Fibroblast of peridontal ligament (primary cell): ENCODE data around the gene RFX4.

Experiments
- DNase-seq: peaks from one replicate; pipeline ENCODE4 v3.0.0-alpha.2; 2010; ENCODE audit errors: extremely low read depth

Gene RFX4

DNA sequence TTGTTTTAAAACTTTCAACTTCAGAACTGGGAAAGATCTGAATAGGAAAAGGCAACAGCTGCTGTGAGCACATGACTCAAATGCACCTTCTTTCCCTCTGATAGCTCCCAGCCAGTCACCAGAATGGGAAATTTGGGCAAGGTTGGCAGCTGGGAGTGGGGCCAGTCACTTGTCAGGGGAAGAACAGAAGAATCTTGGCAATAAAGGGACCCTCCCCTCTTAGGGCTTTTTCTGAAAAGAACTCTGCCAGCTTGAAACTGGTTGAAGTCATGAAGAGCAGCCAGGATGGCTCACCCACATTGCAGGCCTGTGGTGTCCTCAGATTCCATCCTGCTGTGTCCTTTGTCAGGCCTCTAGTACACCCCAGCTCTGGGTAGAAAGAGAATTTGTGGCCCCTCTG lies 181.4 kb downstream of the RFX4 start:
- DNase-seq, result no peak

DNA sequence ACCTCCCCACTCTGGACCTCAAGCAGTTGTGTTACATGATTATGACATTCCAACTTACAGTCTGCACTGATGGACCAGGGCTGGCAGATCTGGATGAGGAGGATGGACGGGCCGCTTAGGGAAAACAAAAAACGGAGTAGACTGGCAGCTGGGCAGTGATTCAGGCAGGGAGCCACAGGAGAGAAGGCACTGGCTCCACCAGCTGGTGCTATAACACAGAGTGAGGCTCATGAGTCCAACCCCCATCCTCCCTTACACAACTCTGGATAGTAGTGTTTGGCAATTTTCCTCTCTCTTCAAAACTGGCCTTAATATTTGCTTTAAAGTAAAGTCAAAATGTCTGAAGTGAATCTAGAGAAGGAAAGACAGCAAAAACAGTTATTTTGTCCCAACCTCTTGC lies 181.9 kb downstream of the RFX4 start:
- DNase-seq, result no peak

DNA sequence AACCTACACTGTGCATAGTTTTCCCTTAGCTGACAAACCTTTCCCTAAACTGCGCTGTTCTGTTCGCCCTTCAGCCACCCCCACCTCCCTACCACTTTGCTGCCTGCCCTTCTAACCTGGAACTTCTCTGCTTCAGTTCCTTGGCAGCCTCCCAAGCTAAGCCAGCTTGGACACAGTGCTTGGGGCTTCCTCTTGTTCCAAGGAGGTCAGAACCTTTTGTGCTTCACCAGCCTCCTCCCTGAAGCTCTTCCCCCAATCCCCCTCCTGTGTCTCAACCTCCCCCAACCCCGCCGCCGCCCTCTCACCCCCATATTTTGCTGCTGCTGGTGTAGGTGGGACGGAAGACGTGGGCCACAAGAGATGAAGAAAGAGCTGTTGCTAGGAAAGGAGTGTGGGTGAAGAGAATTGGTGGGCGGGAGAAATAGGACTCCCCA lies 183.6 kb downstream of the RFX4 start:
- no peak for DNase-seq

DNA sequence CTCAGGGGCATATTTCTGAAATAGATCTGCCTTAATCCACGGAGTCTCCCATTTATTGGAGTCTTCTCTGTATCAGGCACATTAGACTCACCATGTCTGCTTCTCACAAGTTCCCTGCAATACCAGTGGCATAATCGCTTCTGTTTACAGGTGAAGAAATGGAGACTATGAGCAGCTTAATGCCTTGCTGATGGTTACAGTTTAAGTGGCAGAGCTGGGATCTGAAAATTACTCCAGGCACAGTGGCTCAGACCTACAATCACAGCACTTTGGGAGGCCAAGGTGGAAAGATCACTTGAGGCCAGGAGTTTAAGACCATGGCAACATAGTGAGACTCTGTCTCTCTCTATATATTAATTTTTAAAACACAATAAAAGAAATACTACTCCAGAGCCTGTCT lies 184.4 kb downstream of the RFX4 start:
- DNase-seq, result no peak

DNA sequence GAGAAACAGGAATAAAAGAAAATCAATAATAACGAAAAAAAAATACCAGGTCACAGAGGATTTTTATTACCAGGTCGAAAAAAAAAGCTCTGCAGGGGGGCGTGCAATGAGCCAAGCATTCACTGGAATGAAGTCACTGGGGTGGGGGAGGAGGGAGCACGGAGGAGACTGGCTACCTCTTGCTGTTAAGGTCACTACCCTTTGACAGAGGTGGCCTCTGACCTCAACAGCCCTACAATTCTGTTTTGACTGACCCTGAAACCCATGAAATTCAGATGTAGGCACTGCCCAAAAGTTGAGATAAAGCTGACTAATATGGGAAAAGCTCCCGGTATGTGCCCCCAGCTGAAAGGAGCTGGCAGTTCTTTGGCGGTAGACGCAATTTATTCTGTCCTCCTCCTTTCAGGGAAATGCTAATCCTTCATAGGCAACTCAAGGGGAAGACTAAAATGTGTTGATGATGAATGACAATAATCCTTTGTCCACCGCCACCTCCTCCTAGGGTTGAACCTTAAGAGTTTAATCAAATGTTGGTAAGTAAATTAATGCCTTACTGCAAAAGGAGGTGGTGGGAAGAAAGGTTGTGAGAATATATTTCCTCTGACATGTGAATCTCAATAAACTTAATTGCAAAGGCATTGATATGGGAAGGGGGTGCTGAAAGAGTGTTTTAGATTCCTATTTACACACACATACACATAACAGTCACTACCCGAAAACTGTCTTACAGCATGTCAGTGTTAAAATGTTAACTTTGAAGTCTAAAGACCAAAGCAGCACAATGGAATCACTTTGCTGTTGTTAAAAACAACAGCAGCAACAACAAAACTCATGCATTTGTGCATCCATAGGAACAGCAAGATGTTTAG lies 185.4 kb downstream of the RFX4 start:
- DNase-seq, result no peak

DNA sequence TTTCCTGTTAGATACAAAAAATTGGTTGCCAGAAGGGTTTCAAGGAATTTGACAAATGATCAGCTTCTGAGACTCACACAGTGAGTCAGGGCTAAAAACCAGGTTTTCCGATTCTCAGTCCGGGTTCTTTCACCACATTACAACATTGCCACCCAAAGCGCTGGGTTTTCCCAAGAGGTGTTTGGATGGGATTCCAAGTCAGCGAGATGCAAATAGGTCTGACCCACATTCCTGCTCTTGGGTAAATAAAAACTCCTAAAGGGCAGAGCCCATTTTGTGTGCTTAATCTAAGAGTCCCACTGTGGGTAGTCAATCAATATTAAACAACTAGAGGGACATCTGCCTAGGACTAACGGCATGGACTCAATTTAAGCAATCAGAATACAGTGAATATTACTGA lies 186.3 kb downstream of the RFX4 start:
- DNase-seq, result no peak

DNA sequence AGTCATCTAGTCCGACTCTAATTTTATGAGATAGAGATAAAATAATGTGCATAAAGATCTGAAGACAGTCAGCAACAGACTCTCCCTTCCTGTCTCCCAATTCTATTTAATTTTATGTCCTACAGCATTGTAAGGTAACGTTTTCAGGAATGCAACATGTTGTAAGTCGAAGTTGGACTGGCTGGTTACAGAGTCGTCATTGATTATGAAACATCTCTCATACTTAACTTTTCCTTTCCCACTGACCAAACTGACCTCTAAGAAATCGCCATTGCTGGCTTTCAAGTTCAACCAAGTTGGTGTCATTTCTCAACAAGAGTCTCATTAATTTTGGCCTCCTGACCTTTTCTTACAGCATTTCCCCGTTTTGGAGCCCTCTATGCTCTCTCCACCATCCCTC lies 186.7 kb downstream of the RFX4 start:
- no peak for DNase-seq

DNA sequence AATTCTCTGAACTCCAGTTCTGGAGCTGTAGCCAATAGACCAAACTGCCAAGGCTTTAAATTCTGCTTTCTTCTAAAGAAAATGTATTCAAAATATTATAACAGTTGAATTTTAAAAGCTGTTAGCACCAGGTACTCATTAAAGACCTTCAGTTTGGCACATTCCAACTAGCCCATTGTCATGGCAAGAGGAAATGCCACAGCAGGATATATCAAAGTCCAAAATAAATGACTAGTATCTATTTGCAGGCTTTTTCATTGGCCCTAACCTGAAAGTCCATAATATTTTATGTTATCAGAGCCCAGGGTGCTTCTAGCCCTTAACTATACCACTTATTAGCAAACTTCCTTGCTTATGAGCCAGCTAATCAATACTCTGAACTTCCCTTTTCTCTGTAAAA lies 188.6 kb downstream of the RFX4 start:
- no peak for DNase-seq

DNA sequence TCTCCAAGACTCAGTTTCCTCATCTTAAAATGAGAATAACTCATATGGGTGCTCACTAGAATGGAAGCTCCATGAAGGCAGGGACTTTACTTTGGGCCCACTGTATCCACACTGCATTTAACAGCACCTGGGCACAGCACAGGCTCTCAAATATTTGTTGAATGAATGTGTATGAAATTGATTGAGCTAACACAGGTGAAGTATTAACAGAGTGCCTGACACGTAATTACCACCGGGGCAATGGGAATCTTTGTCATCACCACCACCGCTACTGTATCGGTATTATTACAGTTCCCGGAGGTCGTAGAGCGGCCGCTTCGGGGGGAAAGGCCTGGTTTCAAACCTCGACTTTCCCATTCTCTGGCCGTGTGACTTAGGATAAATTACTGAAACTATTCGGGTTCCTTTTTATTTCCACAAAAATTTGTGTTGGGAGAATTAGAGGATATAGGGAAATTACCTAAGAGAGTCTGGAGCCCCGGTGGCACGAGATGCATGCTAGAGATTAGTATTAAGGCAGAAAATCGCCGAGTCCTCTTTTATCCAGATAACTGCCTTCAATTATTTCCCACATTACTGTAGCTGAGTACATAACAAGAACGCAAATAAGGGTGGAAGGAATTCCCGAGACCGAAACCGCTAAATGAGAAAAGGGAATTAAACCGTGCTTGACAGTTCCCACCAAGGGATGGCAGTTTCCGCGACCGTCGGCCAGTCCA lies 190.6 kb downstream of the RFX4 start:
- no peak for DNase-seq

DNA sequence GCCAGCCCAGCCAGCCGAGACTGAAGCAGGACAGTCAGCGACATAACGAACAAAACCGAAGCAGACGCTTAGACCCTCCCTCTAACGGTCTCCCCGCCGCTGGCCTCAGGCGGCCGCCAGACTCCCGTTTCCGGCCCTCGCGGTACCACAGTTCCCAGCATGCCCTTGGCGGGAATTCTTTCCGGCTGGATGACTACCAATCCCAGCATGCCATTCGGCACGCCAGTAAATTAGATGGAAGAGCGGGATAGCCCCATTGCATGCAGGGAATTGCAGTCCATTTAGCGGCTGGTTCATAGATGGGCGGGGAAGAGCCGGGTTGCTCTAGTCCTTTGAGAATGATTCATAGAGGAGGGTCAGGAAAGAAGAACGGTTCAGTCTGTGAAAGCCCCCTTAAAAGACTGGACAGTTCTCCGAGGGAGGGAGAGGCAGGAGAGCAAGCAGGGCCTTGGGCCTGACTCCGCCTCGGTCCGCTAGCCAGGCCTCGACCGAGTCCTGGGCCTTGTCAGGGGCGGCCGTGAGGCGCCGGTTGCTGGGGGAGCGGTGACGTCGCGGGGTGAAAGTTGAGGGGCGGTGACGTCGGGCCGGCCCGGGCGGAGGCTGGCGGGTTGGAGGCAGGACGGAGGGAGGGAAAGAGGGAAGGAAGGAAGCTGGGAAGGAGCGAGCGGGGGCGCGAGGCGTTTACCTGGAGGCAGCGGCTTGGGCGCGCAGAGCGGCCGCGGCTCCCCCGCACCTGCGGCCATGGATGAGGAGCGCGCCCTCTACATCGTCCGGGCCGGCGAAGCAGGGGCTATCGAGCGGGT lies 191.4 kb downstream of the RFX4 start, which contains the start of gene RIC8B:
Gene RIC8B, plus strand, starts transcription at position 678 of the 803 bp plus-strand sequence. Its CDS starts 64 bp downstream, at position 742.
- DNase-seq, result peak; percentile 99

DNA sequence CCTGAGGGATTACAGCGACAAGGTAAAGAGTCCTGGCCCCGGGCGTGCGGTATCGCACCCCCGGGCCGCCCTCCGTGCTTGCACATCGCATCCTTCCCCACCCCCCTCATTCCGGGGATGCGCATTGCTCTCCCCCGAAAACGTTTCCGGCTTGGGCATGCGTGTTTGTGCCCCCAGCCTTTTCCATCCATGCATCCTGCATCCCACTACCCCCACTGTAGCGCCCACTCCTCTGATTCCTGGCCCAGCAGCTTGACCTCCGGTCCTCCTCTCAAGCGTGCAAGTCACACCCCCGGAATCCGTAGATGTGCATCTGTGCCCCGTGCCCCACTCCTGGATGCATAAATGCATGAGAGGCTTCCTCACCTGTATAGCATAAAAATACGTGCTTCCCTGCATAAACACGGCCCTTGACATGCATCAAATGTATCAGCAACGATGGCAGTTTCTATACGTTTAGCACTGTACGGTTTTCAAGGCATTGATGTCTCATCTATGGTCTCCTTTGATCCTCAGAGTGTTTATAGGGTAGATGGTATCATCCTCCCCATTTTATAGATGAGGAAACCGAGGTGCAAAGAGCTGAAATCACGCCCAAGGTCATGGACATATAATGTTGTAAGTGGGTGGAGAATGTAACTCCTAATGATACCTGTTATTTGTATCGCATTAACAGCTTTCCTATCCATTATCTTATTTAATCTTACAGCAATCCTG lies 192.2 kb downstream of the RFX4 start:
- DNase-seq, result no peak

DNA sequence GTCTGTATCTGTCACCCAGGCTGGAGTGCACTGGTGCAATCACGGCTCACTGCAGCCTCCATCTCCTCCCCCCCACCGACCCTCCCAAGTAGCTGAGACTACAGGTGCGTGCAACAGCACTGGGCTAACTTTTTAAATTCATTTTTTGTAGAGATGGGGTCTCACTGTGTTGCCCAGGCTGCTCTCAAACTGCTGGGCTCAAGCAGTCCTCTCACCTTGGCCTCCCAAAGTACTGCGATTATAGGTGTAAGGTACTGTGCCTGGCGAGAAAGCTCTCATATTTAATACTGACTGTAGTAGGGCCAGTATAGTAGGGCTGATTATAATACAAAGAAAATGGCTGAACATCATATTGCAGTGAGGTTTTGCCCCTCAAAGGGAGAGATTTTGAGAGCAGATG lies 194.1 kb downstream of the RFX4 start:
- DNase-seq, result no peak

DNA sequence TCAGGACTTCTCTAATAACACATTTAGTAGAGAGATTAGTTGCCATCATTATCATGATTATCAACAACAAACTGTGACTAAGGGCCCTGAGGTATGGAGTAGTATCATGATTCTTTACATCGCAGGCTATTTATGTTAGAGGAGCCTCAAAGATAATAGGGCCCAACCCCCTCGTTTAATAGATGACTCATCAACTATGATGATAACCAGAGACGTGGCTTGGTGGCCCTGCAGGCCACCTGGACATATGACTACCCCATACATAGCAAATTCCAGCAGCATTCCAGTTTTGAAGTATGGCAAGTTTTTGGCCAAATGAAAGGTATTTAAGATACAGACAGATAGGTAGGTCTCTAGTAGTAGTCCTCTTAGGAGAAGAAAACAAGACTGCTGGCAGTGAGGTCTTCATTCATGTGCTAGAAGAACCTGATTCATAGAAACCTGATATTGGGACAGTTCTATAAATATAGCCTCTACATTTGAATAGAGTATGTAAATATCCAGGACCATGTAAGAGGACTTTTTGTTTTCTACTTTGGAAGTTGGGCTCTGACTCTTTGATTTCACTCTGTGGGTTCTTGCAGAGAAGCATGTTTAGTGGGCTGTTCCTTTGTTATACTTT lies 197.3 kb downstream of the RFX4 start:
- no peak for DNase-seq

DNA sequence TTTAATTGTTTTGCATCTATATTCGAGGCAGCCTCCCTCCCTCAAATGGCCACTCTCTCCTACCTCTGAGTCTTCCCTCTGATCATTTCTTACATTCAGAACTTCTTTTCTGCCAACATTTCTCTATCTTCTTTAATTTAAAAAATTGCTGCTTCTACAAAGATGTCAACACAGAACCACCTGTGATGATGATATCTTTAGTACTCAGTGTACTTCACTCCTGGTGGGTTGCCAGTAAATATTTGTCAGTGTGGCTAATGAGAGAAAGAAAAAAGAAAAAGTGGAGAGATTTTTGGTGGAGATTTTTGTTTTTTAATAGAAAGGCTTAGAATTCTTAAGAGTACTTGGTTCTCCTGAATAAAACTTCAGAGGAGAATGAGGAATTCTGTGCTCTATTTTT lies 199.8 kb downstream of the RFX4 start:
- no peak for DNase-seq

DNA sequence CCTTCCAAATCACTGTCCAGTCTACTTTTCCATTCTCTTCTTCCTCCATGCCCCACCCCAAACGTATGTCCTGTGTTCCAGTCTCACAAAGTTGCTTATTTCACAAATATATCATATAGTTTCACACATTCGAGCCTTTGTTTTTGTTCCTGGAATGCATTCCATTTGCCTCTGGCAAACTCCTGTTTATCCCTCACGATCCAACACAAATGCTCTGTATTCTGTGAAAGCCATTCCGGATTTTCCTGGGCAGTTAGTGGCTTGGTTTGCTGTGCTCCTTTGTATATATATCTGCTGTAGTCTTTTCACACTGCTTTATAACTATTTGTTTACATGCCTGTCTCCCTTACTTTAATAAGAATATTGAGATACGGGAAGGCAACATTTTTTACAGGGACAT lies 200.7 kb downstream of the RFX4 start:
- no peak for DNase-seq

DNA sequence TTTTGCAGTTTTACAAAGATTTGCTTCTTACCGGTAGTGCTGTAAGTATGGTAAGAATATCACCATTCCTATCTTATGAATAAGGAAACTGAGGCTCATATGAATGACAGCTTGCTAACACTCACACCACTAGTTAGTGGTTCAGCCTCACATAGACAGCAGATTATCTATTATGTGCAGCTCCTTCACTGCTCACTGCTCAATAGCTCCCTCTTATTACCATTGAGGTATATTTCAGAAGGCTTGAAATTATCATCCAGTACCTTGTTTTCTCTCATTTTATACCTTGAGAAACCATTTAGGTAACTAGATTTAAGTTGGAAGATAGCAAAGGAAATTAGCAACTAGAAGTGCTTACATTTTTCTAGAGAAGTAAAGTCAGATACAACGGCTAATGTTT lies 207.2 kb downstream of the RFX4 start:
- DNase-seq, result no peak

DNA sequence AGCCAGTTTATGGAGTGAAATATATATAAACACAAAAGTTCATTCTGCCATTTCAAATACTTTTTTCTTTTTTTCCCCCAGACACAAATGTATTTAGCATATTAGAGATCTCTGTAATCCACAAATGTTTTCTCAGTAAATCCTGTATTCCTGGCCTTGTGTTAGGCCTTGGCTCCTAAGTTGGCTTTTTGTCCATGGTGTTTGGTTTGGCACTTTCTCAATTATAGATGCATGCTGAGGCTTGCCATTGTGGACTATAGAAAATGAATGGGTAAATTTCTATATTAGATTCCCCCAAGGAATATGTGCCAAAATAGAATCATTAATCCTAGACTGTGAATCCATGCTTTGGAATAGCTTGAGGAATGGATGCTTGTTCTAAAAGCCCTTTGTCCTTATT lies 208.7 kb downstream of the RFX4 start:
- no peak for DNase-seq

DNA sequence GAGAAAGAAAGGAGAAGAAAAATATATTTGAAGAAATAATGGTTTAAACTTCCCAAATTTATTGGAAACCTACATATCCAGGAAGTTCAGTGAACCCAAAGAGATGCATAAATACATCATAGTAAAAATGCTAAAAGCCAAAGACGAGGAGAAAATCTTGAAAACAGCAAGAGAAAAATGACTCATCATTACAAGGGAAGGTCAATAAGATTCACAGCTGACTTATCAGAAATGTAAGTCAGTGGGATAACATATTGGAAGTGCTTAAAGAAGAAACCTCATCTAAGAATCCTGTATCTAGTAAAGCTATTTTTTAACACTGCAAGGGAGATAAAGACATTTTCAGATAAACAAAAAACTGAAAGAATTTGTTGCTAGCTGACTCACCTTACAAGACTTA lies 211.6 kb downstream of the RFX4 start:
- DNase-seq, result no peak

DNA sequence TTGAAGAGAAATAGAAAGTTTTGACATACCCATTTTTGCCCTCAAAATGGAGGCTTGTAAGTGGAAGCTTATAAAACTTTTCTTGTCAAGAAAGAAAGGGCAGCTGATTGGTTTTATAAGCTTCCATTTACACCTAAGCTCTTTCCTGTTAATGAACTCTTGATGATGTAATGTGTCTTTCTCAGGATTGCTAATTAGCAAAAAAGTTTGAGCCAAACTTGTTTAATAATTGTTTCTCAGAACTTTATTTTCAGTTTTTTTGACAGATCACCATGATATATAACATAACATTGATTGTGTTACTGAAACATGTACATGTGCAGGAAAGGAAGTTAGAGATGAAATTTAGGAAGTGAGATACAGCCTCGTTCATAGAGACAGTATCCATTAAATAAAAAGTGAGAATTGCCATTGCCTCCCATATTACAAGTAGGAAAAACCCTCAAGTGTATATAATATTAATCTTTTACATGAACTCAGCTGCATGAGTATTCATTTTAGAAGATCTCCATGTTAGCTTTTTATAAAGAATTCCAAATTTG lies 218.4 kb downstream of the RFX4 start:
- no peak for DNase-seq

DNA sequence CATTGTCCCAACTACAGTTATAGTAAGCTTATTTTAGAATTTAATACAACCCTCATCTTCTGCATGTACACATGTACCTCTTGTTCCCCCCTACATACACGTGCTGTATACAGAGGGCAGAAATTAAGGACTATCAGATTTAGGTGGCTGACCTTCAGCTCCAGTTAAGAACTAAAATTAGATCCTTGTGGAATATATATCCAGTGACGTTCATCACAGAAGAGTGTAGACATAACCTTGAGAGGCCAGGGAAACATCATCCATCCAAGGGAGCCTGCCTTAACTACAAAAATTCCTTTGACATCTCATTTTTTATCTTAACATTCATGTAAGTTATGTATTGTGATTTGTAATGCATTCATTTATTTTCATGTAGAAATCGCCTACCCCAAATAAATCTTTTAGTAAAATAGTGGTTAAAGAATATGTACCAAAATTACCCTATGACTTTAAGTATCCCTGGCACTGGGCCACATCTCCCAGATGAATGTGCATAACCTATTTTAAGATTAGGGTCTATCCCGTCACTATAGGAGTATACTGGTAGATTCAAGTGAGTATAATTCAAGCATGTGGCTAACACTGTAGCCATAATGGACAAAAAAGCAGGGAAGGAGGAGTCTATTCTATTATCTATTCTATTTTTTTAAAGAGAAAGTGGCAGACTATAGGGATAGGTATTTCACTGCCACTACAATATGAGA lies 219.2 kb downstream of the RFX4 start:
- no peak for DNase-seq
